ENCODE data around the gene WDR6. TPM values are rescaled to one million over a fixed set of nuclear protein-coding genes. Genes with fewer than 3 reads are reported as not detected.

The WDR6 gene
- total RNA-seq, 3 donors from 2014 or later, result 98.5 to 205 (median 165) TPM

- TF ChIP-seq CTCF (IDR thresholded peaks at IDR 0.05), result no peak
- Histone ChIP-seq H3K9me3 (no peaks in the 10 kb centered on the region), H3K4me1 (ENCODE audit: low read depth) (no peaks in the 10 kb centered on the region), H3K36me3 (ENCODE audit: low read depth) (peaks cover 13% of the 10 kb centered on the region), H3K4me3 (no peak overlapping the region)
- intact Hi-C loops (cut with DNase I, micrococcal nuclease), result no loop called here
- DNase-seq (no peak), ATAC-seq (no peak)
These were observed 47.2 kb downstream of the WDR6 start for GRCh38 chr3:49054344-49054862.

GRCh38 chr3:49057268-49057667 is 50.1 kb downstream of the WDR6 start:
- Histone ChIP-seq H3K4me1 (ENCODE audit: low read depth) (no peaks in the 10 kb centered on the region), H3K9me3 (no peaks in the 10 kb centered on the region), H3K4me3 (no peak overlapping the region), H3K36me3 (ENCODE audit: low read depth) (peaks cover 13% of the 10 kb centered on the region)
- no peak for ATAC-seq
- intact Hi-C loops (cut with DNase I, micrococcal nuclease), result no loop called here
- DNase-seq, result no peak
- TF ChIP-seq CTCF (IDR thresholded peaks at IDR 0.05), result no peak

- H3K36me3 ChIP-seq (ENCODE audit: low read depth), result peaks cover 13% of the 10 kb centered on the region
These were observed 50.8 kb downstream of the WDR6 start for GRCh38 chr3:49058011-49058410.

More at GRCh38 chr3:49058011-49058410, 50.8 kb downstream of the WDR6 start:
- H3K4me3 ChIP-seq, result no peak overlapping the region
- H3K9me3 ChIP-seq, result no peaks in the 10 kb centered on the region
- DNase-seq (no peak), ATAC-seq (no peak)
- no peak for TF ChIP-seq CTCF (IDR thresholded peaks at IDR 0.05)
- no peaks in the 10 kb centered on the region for H3K4me1 ChIP-seq (ENCODE audit: low read depth)
- intact Hi-C loops (cut with DNase I, micrococcal nuclease), result no loop called here

Small RNAs within 50 kb of the gene (microRNA-seq; reads per million reads assigned to microRNA genes)
- gene MIR191, result 11,751 reads per million, percentile 96 among the genes with 10 or more reads in this experiment
- 4,783 reads per million, percentile 91 among the genes with 10 or more reads in this experiment for gene MIR425

Other genes starting within 250 kb of the WDR6 start
- gene PRKAR2A, start 159.5 kb upstream of the WDR6 start, total RNA-seq, result 10 to 100 TPM; 53.3 to 76.3 (median 55.6) TPM
- 10 to 100 TPM; 32.7 to 39.0 (median 36.9) TPM for gene SLC25A20, start 108.5 kb upstream of the WDR6 start, total RNA-seq
- 100 to 1,000 TPM in 1 of 3 donors, 10 to 100 TPM in 2; 73.3 to 109 (median 82.1) TPM for gene ARIH2, start 88.5 kb upstream of the WDR6 start, total RNA-seq
- gene P4HTM, start 17.1 kb upstream of the WDR6 start, total RNA-seq, result 10 to 100 TPM; 40.2 to 60.6 (median 41.4) TPM
- 10 to 100 TPM; 16.7 to 32.7 (median 18.9) TPM for gene DALRD3, start 11.2 kb downstream of the WDR6 start, total RNA-seq
- 10 to 100 TPM; 61.0 to 69.9 (median 63.2) TPM for gene NDUFAF3, start 14.7 kb downstream of the WDR6 start, total RNA-seq
- gene IMPDH2, start 22.0 kb downstream of the WDR6 start, total RNA-seq, result 100 to 1,000 TPM; 113 to 146 (median 114) TPM
- 100 to 1,000 TPM in 1 of 3 donors, 10 to 100 TPM in 2; 73.0 to 104 (median 86.1) TPM for gene QRICH1, start 86.7 kb downstream of the WDR6 start, total RNA-seq
- 100 to 1,000 TPM; 235 to 415 (median 373) TPM for gene QARS1, start 97.4 kb downstream of the WDR6 start, total RNA-seq
- gene USP19, start 113.4 kb downstream of the WDR6 start, total RNA-seq, result 10 to 100 TPM; 65.7 to 84.7 (median 82.6) TPM
- 100 to 1,000 TPM in 1 of 3 donors, 10 to 100 TPM in 2; 52.1 to 354 (median 82.0) TPM for gene LAMB2, start 125.7 kb downstream of the WDR6 start, total RNA-seq
- 10 to 100 TPM; 15.2 to 20.7 (median 19.9) TPM for gene CCDC71, start 158.9 kb downstream of the WDR6 start, total RNA-seq
- gene KLHDC8B, start 164.2 kb downstream of the WDR6 start, total RNA-seq, result 10 to 100 TPM in 1 of 3 donors, 1 to 10 TPM in 2; 6.3 to 68.4 (median 6.3) TPM

Measured in mucosa of descending colon (tissue), 3 donors.